ENCODE data around the gene ADAMTSL1.

DNA sequence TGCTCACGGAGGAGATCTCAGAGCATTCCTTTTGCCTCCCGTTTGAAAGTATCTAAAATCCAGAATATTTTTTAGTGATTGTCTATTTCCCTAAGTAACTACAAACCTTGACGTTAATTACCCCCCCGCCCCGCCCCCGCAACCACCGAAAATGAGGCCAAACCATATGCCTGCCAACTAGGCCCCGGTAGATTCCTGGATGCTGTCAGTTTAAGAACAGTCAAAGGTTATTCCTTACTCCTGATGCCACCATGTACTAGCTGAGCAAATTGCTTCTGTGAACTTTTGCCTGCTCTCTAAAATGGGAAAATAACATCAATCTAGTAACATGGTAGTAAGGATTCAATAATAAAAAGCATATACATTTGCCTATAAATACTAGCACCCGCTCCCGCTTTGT lies 314.3 kb downstream of the ADAMTSL1 start:
- TF ChIP-seq POLR2A (IDR thresholded peaks at IDR 0.05), result no peak
- no peak for TF ChIP-seq POLR2AphosphoS5 (IDR thresholded peaks at IDR 0.05)
- no peak for TF ChIP-seq CTCF (IDR thresholded peaks at IDR 0.05)

Data from suprapubic skin (tissue), 4 donors.